Measurements from ENCODE around the gene TNFRSF13B.

TNFRSF13B gene

GRCh38 chr17:16989953-16990860 is 18.3 kb upstream of the TNFRSF13B start:
- no peak for DNase-seq (ENCODE audit: low read depth)
- no peak overlapping the region for H3K4me3 ChIP-seq (ENCODE audit: control insufficient read depth, low read depth, low read length)
- TF ChIP-seq CTCF (IDR thresholded peaks at IDR 0.05; ENCODE audit: control insufficient read depth, insufficient read depth, low read depth, low read length, missing control alignments), result no peak

- TF ChIP-seq CTCF (IDR thresholded peaks at IDR 0.05; ENCODE audit: control insufficient read depth, insufficient read depth, low read depth, low read length, missing control alignments), result no peak
- no peak overlapping the region for H3K4me3 ChIP-seq (ENCODE audit: control insufficient read depth, low read depth, low read length)
- no peak for DNase-seq (ENCODE audit: low read depth)
Measured at GRCh38 chr17:16989230-16989952, 17.5 kb upstream of the TNFRSF13B start.

- DNase-seq (ENCODE audit: low read depth), result no peak
- TF ChIP-seq CTCF (IDR thresholded peaks at IDR 0.05; ENCODE audit: control insufficient read depth, insufficient read depth, low read depth, low read length, missing control alignments), result no peak
- H3K4me3 ChIP-seq (ENCODE audit: control insufficient read depth, low read depth, low read length), result no peak overlapping the region
Measured at GRCh38 chr17:16988749-16989229, 16.9 kb upstream of the TNFRSF13B start.

- H3K4me3 ChIP-seq (ENCODE audit: control insufficient read depth, low read depth, low read length), result no peak overlapping the region
- DNase-seq (ENCODE audit: low read depth), result peak; percentile 31
- no peak for TF ChIP-seq CTCF (IDR thresholded peaks at IDR 0.05; ENCODE audit: control insufficient read depth, insufficient read depth, low read depth, low read length, missing control alignments)
Measured at GRCh38 chr17:16987830-16988601, 16.1 kb upstream of the TNFRSF13B start.

- no peak for TF ChIP-seq CTCF (IDR thresholded peaks at IDR 0.05; ENCODE audit: control insufficient read depth, insufficient read depth, low read depth, low read length, missing control alignments)
- DNase-seq (ENCODE audit: low read depth), result no peak
- H3K4me3 ChIP-seq (ENCODE audit: control insufficient read depth, low read depth, low read length), result no peak overlapping the region
Measured at GRCh38 chr17:16987066-16987829, 15.3 kb upstream of the TNFRSF13B start.

All from AG09309 (cell line).